T47D (cell line): ENCODE results near the gene B3GALT6.
"Not testable (repeated sequence)": the region's sequence is repeated elsewhere in the genome, so short reads cannot be mapped to it uniquely, and the experiment has no call there.

Experiments
- DNase-seq, 2 experiments: peaks; one replicate each; pipeline versions ENCODE4 v3.0.0 to v3.0.0-alpha.2; 2011 to 2012; ENCODE audit warnings: low read depth in 1 of 2, low spot score in 1 of 2
- JUND ChIP-seq: IDR thresholded peaks from 2 replicates; pipeline ENCODE4 v1.6.1; 2012; ENCODE audit warnings: low read depth
- in situ Hi-C: cut with HindIII; loops from 2 replicates; pipeline ENCODE4 v1.10.0; 2016; ENCODE audit warnings: low sequenced_read_pairs, low pct_unique_long_range_greater_than_20kb

Gene B3GALT6

GRCh38 chr1:1232208-1232795, at the start of gene B3GALT6:
Gene B3GALT6, plus strand, starts transcription at chr1:1232237. Its CDS starts 42 bp downstream, at chr1:1232279.
- DNase-seq, result no peak
- in situ Hi-C loops, result no loop called here
- TF ChIP-seq JUND, result no peak

- no peak for TF ChIP-seq JUND
- in situ Hi-C loops, result no loop called here
- no peak for DNase-seq
Measured at GRCh38 chr1:1182491-1183220, 49.4 kb upstream of the B3GALT6 start.

- in situ Hi-C loops, result no loop called here
- no peak for DNase-seq
- no peak for TF ChIP-seq JUND
Measured at GRCh38 chr1:1183221-1183747, 48.8 kb upstream of the B3GALT6 start.

- no peak for TF ChIP-seq JUND
- in situ Hi-C loops, result no loop called here
- no peak for DNase-seq
Measured at GRCh38 chr1:1183833-1184775, 47.9 kb upstream of the B3GALT6 start.

GRCh38 chr1:1185101-1185765, 46.8 kb upstream of the B3GALT6 start:
- in situ Hi-C loops, result no loop called here
- no peak for DNase-seq
- no peak for TF ChIP-seq JUND

GRCh38 chr1:1187938-1188337, 44.1 kb upstream of the B3GALT6 start:
- no peak for DNase-seq
- TF ChIP-seq JUND, result no peak
- in situ Hi-C loops, result no loop called here

- no peak for TF ChIP-seq JUND
- in situ Hi-C loops, result no loop called here
- no peak for DNase-seq
Measured at GRCh38 chr1:1189111-1189510, 42.9 kb upstream of the B3GALT6 start.

GRCh38 chr1:1191734-1192133, 40.3 kb upstream of the B3GALT6 start:
- in situ Hi-C loops, result no loop called here
- DNase-seq, result no peak
- no peak for TF ChIP-seq JUND

- TF ChIP-seq JUND, result no peak
- in situ Hi-C loops, result no loop called here
- no peak for DNase-seq
Measured at GRCh38 chr1:1194723-1195122, 37.3 kb upstream of the B3GALT6 start.

GRCh38 chr1:1195726-1196125, 36.3 kb upstream of the B3GALT6 start:
- in situ Hi-C loops, DNase-seq: not testable (repeated sequence)

- DNase-seq, result no peak
- no peak for TF ChIP-seq JUND
- in situ Hi-C loops, result no loop called here
Measured at GRCh38 chr1:1196431-1197187, 35.4 kb upstream of the B3GALT6 start.

GRCh38 chr1:1197188-1197500, 34.9 kb upstream of the B3GALT6 start:
- no peak for TF ChIP-seq JUND
- no peak for DNase-seq
- in situ Hi-C loops, result no loop called here
